H1 (cell line): ENCODE data around the gene ST6GALNAC4. TPM values are rescaled to one million over a fixed set of nuclear protein-coding genes. Genes with fewer than 3 reads are reported as not detected.

ENCODE experiments used
- CTCF ChIA-PET: fragments of 300-600 bp; sonication (Branson Sonifier 250); formaldehyde crosslinking; loops from one replicate; lab custom pipeline; 2021; ENCODE audit not compliant: partially characterized antibody; lab: Charles Lee
- POLR2A ChIA-PET: fragments of 300-600 bp; sonication (Branson Sonifier 250); formaldehyde crosslinking; loops from one replicate; lab custom pipeline; 2021; ENCODE audit warnings: inconsistent platforms; ENCODE audit not compliant: partially characterized antibody; lab: Charles Lee
- DNase-seq, 2 experiments: peaks; one replicate each; pipeline versions ENCODE4 v3.0.0 to v3.0.0-alpha.2; 2010 to 2022; ENCODE audit warnings: low spot score in 2 of 2, low read depth in 1 of 2, mixed read lengths in 1 of 2
- FAIRE-seq: peaks from 2 replicates; lab custom pipeline; 2011; peaks lifted over from hg19 to GRCh38; lab: Jason Lieb, UNC
- H2AFZ ChIP-seq: 2 replicates; pipeline ENCODE4 v1.8.1; 2012; ENCODE audit warnings: low read length, inconsistent platforms
- H2AK5ac ChIP-seq: 2 replicates; pipeline ENCODE4 v1.6.1; 2013; ENCODE audit warnings: low read depth, low read length
- H2BK120ac ChIP-seq: replicated peaks from 2 replicates; pipeline ENCODE3; 2013; ENCODE audit warnings: low read depth, low read length, inconsistent platforms
- H2BK12ac ChIP-seq: 2 replicates; pipeline ENCODE4 v1.6.1; 2013; ENCODE audit warnings: low read depth, low read length
- H2BK15ac ChIP-seq: 2 replicates; pipeline ENCODE4 v1.6.1; 2013; ENCODE audit warnings: low read length
- H2BK20ac ChIP-seq: 2 replicates; pipeline ENCODE4 v1.6.1; 2013; ENCODE audit warnings: low read length
- H2BK5ac ChIP-seq: 2 replicates; pipeline ENCODE4 v1.6.1; 2013; ENCODE audit warnings: low read depth, low read length
- H3K14ac ChIP-seq: 2 replicates; pipeline ENCODE4 v1.6.1; 2013; ENCODE audit warnings: inconsistent platforms; ENCODE audit not compliant: insufficient read length
- H3K18ac ChIP-seq: 2 replicates; pipeline ENCODE4 v1.6.1; 2013; ENCODE audit warnings: low read length; ENCODE audit errors: extremely low read depth
- H3K23ac ChIP-seq: 2 replicates; pipeline ENCODE4 v1.6.1; 2013; ENCODE audit warnings: inconsistent platforms; ENCODE audit not compliant: insufficient read length
- H3K23me2 ChIP-seq: 2 replicates; pipeline ENCODE4 v1.6.1; 2013; ENCODE audit warnings: low read depth, low read length
- H3K27ac ChIP-seq: 2 replicates; pipeline ENCODE4 v1.6.1; 2011; ENCODE audit warnings: low read depth, low read length, inconsistent platforms
- H3K27me3 ChIP-seq, 4 experiments: replicated peaks in 1 of 4; 1 replicate in 1 of 4; 2 replicates in 3 of 4; pipeline versions ENCODE4 v1.6.1 to v1.8.1; 2011 to 2013; ENCODE audit warnings: low read length in 3 of 4, mild to moderate bottlenecking in 3 of 4, inconsistent platforms in 2 of 4, mixed read lengths in 2 of 4, moderate library complexity in 1 of 4; ENCODE audit not compliant: control insufficient read depth in 3 of 4, insufficient read depth in 3 of 4; ENCODE audit errors: extremely low read depth in 1 of 4
- H3K36me3 ChIP-seq, 4 experiments: 2 replicates each; pipeline versions ENCODE4 v1.6.1 to v1.8.1; 2011 to 2013; ENCODE audit warnings: mild to moderate bottlenecking in 4 of 4, low read length in 3 of 4, moderate library complexity in 2 of 4, control low read depth in 1 of 4, inconsistent platforms in 1 of 4; ENCODE audit not compliant: insufficient read depth in 4 of 4, control insufficient read depth in 2 of 4
- H3K4ac ChIP-seq: replicated peaks from 2 replicates; pipeline ENCODE3; 2013; ENCODE audit warnings: low read length, low read depth, mixed read lengths, inconsistent platforms; ENCODE audit not compliant: insufficient read length
- H3K4me1 ChIP-seq, 4 experiments: replicated peaks in 1 of 4; 1 replicate in 1 of 4; 2 replicates in 3 of 4; pipeline versions ENCODE4 v1.6.1 to v1.8.1; 2011 to 2013; ENCODE audit warnings: low read length in 3 of 4, inconsistent platforms in 2 of 4, mixed read lengths in 1 of 4; ENCODE audit not compliant: insufficient read depth in 4 of 4, control insufficient read depth in 3 of 4
- H3K4me2 ChIP-seq, 2 experiments: 2 replicates each; pipeline versions ENCODE4 v1.6.1 to v1.8.1; 2011 to 2013; ENCODE audit warnings: low read depth in 2 of 2, low read length in 2 of 2, control low read depth in 1 of 2, inconsistent platforms in 1 of 2, mild to moderate bottlenecking in 1 of 2; ENCODE audit not compliant: insufficient read depth in 1 of 2
- H3K4me3 ChIP-seq, 4 experiments: fragments of 200-600, 300-600 bp in 1 of 4; sonication (generic), shearing (Covaris generic), sonication (Bioruptor Twin) in 1 of 4; 2 replicates each; pipeline versions ENCODE4 v1.5.1 to v1.8.1; 2011 to 2016; ENCODE audit warnings: low read length in 4 of 4, low read depth in 3 of 4, control low read depth in 2 of 4, inconsistent platforms in 2 of 4, mild to moderate bottlenecking in 2 of 4, mixed read lengths in 1 of 4, moderate library complexity in 1 of 4; ENCODE audit not compliant: insufficient read depth in 2 of 4; ENCODE audit errors: extremely low read depth in 1 of 4
- H3K56ac ChIP-seq: replicated peaks from 2 replicates; pipeline ENCODE3; 2013; ENCODE audit warnings: low read depth, mild to moderate bottlenecking, mixed read lengths, low read length, inconsistent platforms; ENCODE audit not compliant: insufficient read length
- H3K79me1 ChIP-seq: 2 replicates; pipeline ENCODE4 v1.6.1; 2013; ENCODE audit warnings: low read depth, low read length, control low read depth
- H3K79me2 ChIP-seq, 2 experiments: 2 replicates each; pipeline versions ENCODE4 v1.6.1 to v1.8.1; 2012 to 2013; ENCODE audit warnings: low read length in 2 of 2, mild to moderate bottlenecking in 2 of 2, inconsistent platforms in 1 of 2; ENCODE audit not compliant: insufficient read depth in 2 of 2, control insufficient read depth in 1 of 2
- H3K9ac ChIP-seq, 4 experiments: replicated peaks in 1 of 4; 1 replicate in 1 of 4; 2 replicates in 3 of 4; pipeline versions ENCODE4 v1.6.1 to v1.8.1; 2011 to 2013; ENCODE audit warnings: low read depth in 3 of 4, low read length in 3 of 4, control low read depth in 2 of 4, mild to moderate bottlenecking in 2 of 4, moderate library complexity in 2 of 4, inconsistent platforms in 1 of 4; ENCODE audit errors: extremely low read depth in 1 of 4
- H3K9me3 ChIP-seq, 2 experiments: 2 replicates each; pipeline versions ENCODE4 v1.6.1 to v1.8.1; 2012 to 2013; ENCODE audit warnings: mild to moderate bottlenecking in 2 of 2, moderate library complexity in 2 of 2, control low read depth in 1 of 2, inconsistent platforms in 1 of 2, low read depth in 1 of 2, low read length in 1 of 2, mixed read lengths in 1 of 2; ENCODE audit not compliant: insufficient read depth in 2 of 2
- H4K20me1 ChIP-seq, 2 experiments: replicated peaks in 1 of 2; 2 replicates each; pipeline versions ENCODE3 to v1.8.1; 2011 to 2013; ENCODE audit warnings: inconsistent platforms in 2 of 2, low read length in 2 of 2, mild to moderate bottlenecking in 1 of 2; ENCODE audit not compliant: insufficient read depth in 2 of 2, control insufficient read depth in 1 of 2
- H4K5ac ChIP-seq: 2 replicates; pipeline ENCODE4 v1.6.1; 2013; ENCODE audit warnings: low read length, low read depth, mixed read lengths, inconsistent platforms; ENCODE audit not compliant: insufficient read length
- H4K8ac ChIP-seq: 2 replicates; pipeline ENCODE4 v1.8.0; 2013; ENCODE audit warnings: mild to moderate bottlenecking, moderate library complexity, low read length, inconsistent platforms; ENCODE audit not compliant: insufficient read depth; ENCODE audit errors: extremely low read depth
- H4K91ac ChIP-seq: replicated peaks from 2 replicates; pipeline ENCODE3; 2013; ENCODE audit warnings: low read length, mixed read lengths, inconsistent platforms; ENCODE audit not compliant: insufficient read length
- MAFK ChIP-seq: IDR thresholded peaks from 2 replicates; pipeline ENCODE4 v1.6.1; 2012; ENCODE audit warnings: low read depth, mild to moderate bottlenecking, improper control_type of control experiment, low read length
- WGBS, 2 experiments: shearing (Covaris generic) in 1 of 2; methylation state at CpG; one replicate each; pipeline versions ENCODE4 v1.1.6 to v1.1.7; 2013 to 2015; ENCODE audit warnings: low lambda C conversion rate in 2 of 2, mixed read lengths in 2 of 2, inconsistent platforms in 1 of 2, low coverage in 1 of 2, missing lambda C conversion rate in 1 of 2; ENCODE audit not compliant: insufficient replicate concordance in 2 of 2, insufficient coverage in 1 of 2, insufficient read length in 1 of 2; ENCODE audit errors: extremely low coverage in 1 of 2, missing lambda C conversion rate in 1 of 2; 5-methylcytosine and 5-hydroxymethylcytosine counted together
- polyA plus RNA-seq, 7 experiments: library from polyadenylated mRNA; depleted of rRNA in 3 of 7; stranded (reverse) in 5 of 7; unstranded in 2 of 7; fragments of >200 nt in 5 of 7; fragments of 200-250 nt in 2 of 7; gene quantifications; 1 replicate in 5 of 7; 2 replicates in 1 of 7; 4 replicates in 1 of 7; pipeline versions ENCODE4 v1.2.1 to v1.2.3, GENCODE V29; 2011 to 2013; ENCODE audit warnings: missing spikeins in 2 of 7, mixed read lengths in 2 of 7
- total RNA-seq: library from RNA; stranded (reverse); fragmentation: NEBNext Ultra II Directional; extraction: Animal tissue kit (Norgen Biotek cat#: 25700); gene quantifications from 2 replicates; pipeline ENCODE4 v1.2.1, GENCODE V29; 2021

The ST6GALNAC4 gene
- total and polyA plus RNA-seq, 2 of the 8 experiments (the other 6 are each of a cell fraction or from before 2014, with no cell fraction given) = 21.8 to 34.1 TPM

GRCh38 chr9:127915325-127915752, 1.5 kb downstream of the ST6GALNAC4 start:
- Histone ChIP-seq H2BK5ac (no peak overlapping the region), H3K9me3 (no peaks in the 10 kb centered on the region), H3K79me1 (no peaks in the 10 kb centered on the region), H3K23me2 (peaks cover 5% of the 10 kb centered on the region), H2BK20ac (no peak overlapping the region), H3K14ac (no peak overlapping the region), H3K27me3 (peaks cover 0 to 9% (median 8%) of the 10 kb centered on the region in 4 experiments; a peak in 5 of 7 replicates), H2BK15ac (no peak overlapping the region), H3K4ac (no peak overlapping the region), H2BK12ac (no peak overlapping the region), H4K5ac (no peak overlapping the region), H2AK5ac (no peak overlapping the region), H3K18ac (no peak overlapping the region), H2BK120ac (no peak overlapping the region), H2AFZ (no peak overlapping the region), H3K4me3 (no peak overlapping the region), H3K4me2 (no peak overlapping the region; a peak in 1 of 4 replicates), H3K9ac (no peak overlapping the region), H3K27ac (no peak overlapping the region), H4K8ac (no peak overlapping the region), H3K36me3 (peaks cover 0 to 6% (median 0%) of the 10 kb centered on the region in 4 experiments; a peak in 1 of 8 replicates), H3K23ac (no peak overlapping the region), H4K91ac (no peak overlapping the region), H3K56ac (no peak overlapping the region), H3K4me1 (peaks cover 4 to 8% (median 7%) of the 10 kb centered on the region in 4 experiments), H3K79me2 (no peaks in the 10 kb centered on the region), H4K20me1 (peaks cover 0 to 3% of the 10 kb centered on the region in 2 experiments)
- no peak for TF ChIP-seq MAFK
- 88% methylated on average over 4 of the region's 5 CpGs; no CpG with 5 or more reads in 1 of the 2 experiments for WGBS, 2 experiments
- ChIA-PET CTCF (interaction anchor here (0.6 to 2.5 kb wide), 9 partner anchors 16 to 411 kb away, joined by 3 to 13 read pairs (median 4); partner anchors contain the start of gene ST6GALNAC6), POLR2A (interaction anchor here (0.6 to 3.7 kb wide), 6 partner anchors 8 to 120 kb away, joined by 3 to 16 read pairs (median 4); partner anchors contain the start of gene ST6GALNAC6)
- DNase-seq = no peak
- no peak for FAIRE-seq
